ENCODE measurements around the gene HSDL2.
A peak's percentile ranks its signal among the peaks of the same experiment; 100 is the strongest.

The HSDL2 gene

GRCh38 chr9:112439171-112439570 is 59.3 kb downstream of the HSDL2 start:
- no peak overlapping the region for H3K4me3 ChIP-seq (ENCODE audit: low read depth, low read length)
- no peak for TF ChIP-seq CTCF (IDR thresholded peaks at IDR 0.05; ENCODE audit: low read depth, low read length)

- no peak for TF ChIP-seq CTCF (IDR thresholded peaks at IDR 0.05; ENCODE audit: low read depth, low read length)
- no peak overlapping the region for H3K4me3 ChIP-seq (ENCODE audit: low read depth, low read length)
These were observed 59.9 kb downstream of the HSDL2 start for GRCh38 chr9:112439825-112440224.

- no peak overlapping the region for H3K4me3 ChIP-seq (ENCODE audit: low read depth, low read length)
- peak; percentile 22; the same call in 1 of the 2 replicates for TF ChIP-seq CTCF (IDR thresholded peaks at IDR 0.05; ENCODE audit: low read depth, low read length)
These were observed 63.3 kb downstream of the HSDL2 start for GRCh38 chr9:112443200-112443599.

GRCh38 chr9:112443636-112444035 is 63.7 kb downstream of the HSDL2 start:
- no peak overlapping the region for H3K4me3 ChIP-seq (ENCODE audit: low read depth, low read length)
- TF ChIP-seq CTCF (IDR thresholded peaks at IDR 0.05; ENCODE audit: low read depth, low read length), result no peak

GRCh38 chr9:112445196-112445595 is 65.3 kb downstream of the HSDL2 start:
- no peak for TF ChIP-seq CTCF (IDR thresholded peaks at IDR 0.05; ENCODE audit: low read depth, low read length)
- no peak overlapping the region for H3K4me3 ChIP-seq (ENCODE audit: low read depth, low read length)

GRCh38 chr9:112446080-112446479 is 66.2 kb downstream of the HSDL2 start:
- no peak overlapping the region for H3K4me3 ChIP-seq (ENCODE audit: low read depth, low read length)
- TF ChIP-seq CTCF (IDR thresholded peaks at IDR 0.05; ENCODE audit: low read depth, low read length), result no peak

GRCh38 chr9:112446526-112446925 is 66.6 kb downstream of the HSDL2 start:
- no peak for TF ChIP-seq CTCF (IDR thresholded peaks at IDR 0.05; ENCODE audit: low read depth, low read length)
- H3K4me3 ChIP-seq (ENCODE audit: low read depth, low read length), result no peak overlapping the region

Measured in WI38 (cell line).